NCI-H1930 (cell line): ENCODE results near the gene HEXIM1.

Source experiments
- DNase-seq, 2 experiments: peaks; one replicate each; lab custom pipeline; 2025; lab: John Stamatoyannopoulos, UW

Gene HEXIM1

GRCh38 chr17:45172232-45172540 lies 23.9 kb downstream of the HEXIM1 start:
- DNase-seq, result no peak

- DNase-seq, result no peak
Observed at GRCh38 chr17:45172541-45173286, 24.4 kb downstream of the HEXIM1 start.

- no peak for DNase-seq
Observed at GRCh38 chr17:45175759-45176115, 27.5 kb downstream of the HEXIM1 start.

GRCh38 chr17:45177563-45177962 lies 29.3 kb downstream of the HEXIM1 start:
- DNase-seq, result no peak

- no peak for DNase-seq
Observed at GRCh38 chr17:45184144-45184543, 35.9 kb downstream of the HEXIM1 start.

GRCh38 chr17:45186801-45187354 lies 38.6 kb downstream of the HEXIM1 start:
- DNase-seq, result no peak

- no peak for DNase-seq
Observed at GRCh38 chr17:45189009-45189408, 40.7 kb downstream of the HEXIM1 start.

GRCh38 chr17:45190503-45191255 lies 42.4 kb downstream of the HEXIM1 start:
- no peak for DNase-seq

GRCh38 chr17:45195424-45195823 lies 47.1 kb downstream of the HEXIM1 start:
- no peak for DNase-seq

- DNase-seq, result no peak
Observed at GRCh38 chr17:45197108-45197507, 48.8 kb downstream of the HEXIM1 start.

- peak; percentile 64 to 81 for DNase-seq
Observed at GRCh38 chr17:45197555-45198334, 49.5 kb downstream of the HEXIM1 start.

GRCh38 chr17:45200701-45201100 lies 52.4 kb downstream of the HEXIM1 start:
- DNase-seq, result no peak

- DNase-seq, result no peak
Observed at GRCh38 chr17:45201457-45201856, 53.2 kb downstream of the HEXIM1 start.
